ENCODE data around the gene LARP6.
A peak's percentile ranks its signal among the peaks of the same experiment; 100 is the strongest.
"Not testable (repeated sequence)": the region's sequence is repeated elsewhere in the genome, so short reads cannot be mapped to it uniquely, and the experiment has no call there.

The LARP6 gene

GRCh38 chr15:70858614-70859321, 4.8 kb upstream of the LARP6 start:
- DNase-seq; POLR2A ChIA-PET; H3K4me1 ChIP-seq (ENCODE audit: control extremely low read depth in 1 of 4, control insufficient read depth in 4 of 4, insufficient read depth in 4 of 4, low read length in 3 of 4); H3K27ac ChIP-seq (ENCODE audit: insufficient read depth in 1 of 2, low read depth in 1 of 2, low read length in 2 of 2, poor library complexity in 1 of 2, severe bottlenecking in 2 of 2); H3K36me3 ChIP-seq (ENCODE audit: control insufficient read depth in 4 of 4, insufficient read depth in 4 of 4, low read length in 3 of 4); H3K9me3 ChIP-seq (ENCODE audit: control extremely low read depth in 1 of 5, control insufficient read depth in 4 of 5, insufficient read depth in 2 of 5, low read depth in 1 of 5, low read length in 4 of 5); H3K4me3 ChIP-seq (ENCODE audit: control insufficient read depth in 1 of 7, extremely low read depth in 1 of 7, insufficient read depth in 4 of 7, low read depth in 2 of 7, low read length in 6 of 7): not testable (repeated sequence)
- CTCF ChIA-PET: interaction anchor here (1.1 to 2.3 kb wide), 2 partner anchors 12 to 15 kb away, joined by 3 to 10 read pairs; no protein-coding TSS in a partner anchor
- peaks cover 3 to 32% (median 11%) of the 10 kb centered on the region in 5 experiments for H3K27me3 ChIP-seq (replicated peaks in 2 of 5; ENCODE audit: control insufficient read depth in 4 of 5, insufficient read depth in 5 of 5, low read length in 4 of 5)
- 96% methylated on average over 5 of the region's 9 CpGs for WGBS (ENCODE audit: insufficient coverage)

- CTCF ChIA-PET: interaction anchor here (1.6 kb wide), 1 partner anchor 16 kb away, joined by 6 read pairs; no protein-coding TSS in a partner anchor
- POLR2A ChIA-PET: no interaction called here
- no peaks in the 10 kb centered on the region for H3K9me3 ChIP-seq (ENCODE audit: control extremely low read depth in 1 of 5, control insufficient read depth in 4 of 5, insufficient read depth in 2 of 5, low read depth in 1 of 5, low read length in 4 of 5)
- no peaks in the 10 kb centered on the region for H3K36me3 ChIP-seq (ENCODE audit: control insufficient read depth in 4 of 4, insufficient read depth in 4 of 4, low read length in 3 of 4)
- H3K27ac ChIP-seq (ENCODE audit: insufficient read depth in 1 of 2, low read depth in 1 of 2, low read length in 2 of 2, poor library complexity in 1 of 2, severe bottlenecking in 2 of 2): no peak overlapping the region
- DNase-seq: no peak
- 87% methylated on average over 2 of the region's 3 CpGs for WGBS (ENCODE audit: insufficient coverage)
- H3K27me3 ChIP-seq (replicated peaks in 2 of 5; ENCODE audit: control insufficient read depth in 4 of 5, insufficient read depth in 5 of 5, low read length in 4 of 5): peaks cover 3 to 43% (median 20%) of the 10 kb centered on the region in 5 experiments
- H3K4me3 ChIP-seq (ENCODE audit: control insufficient read depth in 1 of 7, extremely low read depth in 1 of 7, insufficient read depth in 4 of 7, low read depth in 2 of 7, low read length in 6 of 7): no peak overlapping the region
- H3K4me1 ChIP-seq (ENCODE audit: control extremely low read depth in 1 of 4, control insufficient read depth in 4 of 4, insufficient read depth in 4 of 4, low read length in 3 of 4): peaks cover 0 to 12% (median 10%) of the 10 kb centered on the region in 4 experiments
Measured at GRCh38 chr15:70857562-70858285, 3.8 kb upstream of the LARP6 start.

GRCh38 chr15:70856884-70857561, 3.1 kb upstream of the LARP6 start:
- WGBS (ENCODE audit: insufficient coverage): 95% methylated on average over 4 of the region's 5 CpGs
- H3K9me3 ChIP-seq (ENCODE audit: control extremely low read depth in 1 of 5, control insufficient read depth in 4 of 5, insufficient read depth in 2 of 5, low read depth in 1 of 5, low read length in 4 of 5): no peaks in the 10 kb centered on the region
- no peak for DNase-seq
- no peak overlapping the region for H3K27ac ChIP-seq (ENCODE audit: insufficient read depth in 1 of 2, low read depth in 1 of 2, low read length in 2 of 2, poor library complexity in 1 of 2, severe bottlenecking in 2 of 2)
- peaks cover 3 to 49% (median 26%) of the 10 kb centered on the region in 5 experiments for H3K27me3 ChIP-seq (replicated peaks in 2 of 5; ENCODE audit: control insufficient read depth in 4 of 5, insufficient read depth in 5 of 5, low read length in 4 of 5)
- H3K36me3 ChIP-seq (ENCODE audit: control insufficient read depth in 4 of 4, insufficient read depth in 4 of 4, low read length in 3 of 4): no peaks in the 10 kb centered on the region
- H3K4me1 ChIP-seq (ENCODE audit: control extremely low read depth in 1 of 4, control insufficient read depth in 4 of 4, insufficient read depth in 4 of 4, low read length in 3 of 4): peaks cover 0 to 12% (median 10%) of the 10 kb centered on the region in 4 experiments
- H3K4me3 ChIP-seq (ENCODE audit: control insufficient read depth in 1 of 7, extremely low read depth in 1 of 7, insufficient read depth in 4 of 7, low read depth in 2 of 7, low read length in 6 of 7): no peak overlapping the region
- POLR2A ChIA-PET: no interaction called here
- CTCF ChIA-PET: interaction anchor here (1.6 to 2.6 kb wide), 2 partner anchors 13 to 17 kb away, joined by 5 to 6 read pairs; no protein-coding TSS in a partner anchor

DNA sequence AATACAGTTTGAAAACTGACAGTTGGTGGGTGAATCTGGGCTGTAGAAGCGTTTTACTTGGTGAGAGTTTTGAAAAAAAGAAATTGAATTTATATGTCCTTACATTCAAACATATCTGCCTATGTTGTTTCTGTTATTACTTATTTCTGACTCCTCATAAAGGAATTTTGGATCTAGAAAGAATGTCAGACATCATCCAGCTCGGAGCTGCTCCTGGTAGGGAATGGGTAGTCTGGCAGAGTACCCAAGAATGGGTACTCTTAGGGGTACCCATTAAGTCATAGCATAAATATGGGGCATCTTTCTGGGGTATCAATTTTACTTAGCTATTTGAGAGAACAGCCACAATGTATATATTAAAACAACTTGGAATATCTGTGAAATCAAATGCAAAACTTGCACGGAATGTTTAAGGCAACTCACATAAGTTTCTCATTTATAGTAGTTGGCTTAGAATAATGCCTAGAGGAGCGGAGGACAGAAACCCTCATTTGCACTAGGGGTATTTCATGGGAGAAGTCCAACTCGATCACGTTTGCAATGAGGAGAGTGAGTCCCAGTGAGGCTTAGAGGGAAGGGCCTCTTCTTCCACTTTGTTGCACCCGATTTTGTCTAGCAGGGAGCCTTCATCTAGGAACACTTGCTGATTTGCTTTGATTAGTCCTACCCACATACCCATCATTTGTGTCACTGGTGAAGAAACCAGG, 2.4 kb upstream of the LARP6 start:
- peaks cover 3 to 55% (median 30%) of the 10 kb centered on the region in 5 experiments for H3K27me3 ChIP-seq (replicated peaks in 2 of 5; ENCODE audit: control insufficient read depth in 4 of 5, insufficient read depth in 5 of 5, low read length in 4 of 5)
- WGBS (ENCODE audit: insufficient coverage): 80% methylated on average over 3 of the region's 7 CpGs
- H3K4me3 ChIP-seq (ENCODE audit: control insufficient read depth in 1 of 7, extremely low read depth in 1 of 7, insufficient read depth in 4 of 7, low read depth in 2 of 7, low read length in 6 of 7): no peak overlapping the region
- H3K9me3 ChIP-seq (ENCODE audit: control extremely low read depth in 1 of 5, control insufficient read depth in 4 of 5, insufficient read depth in 2 of 5, low read depth in 1 of 5, low read length in 4 of 5): no peaks in the 10 kb centered on the region
- POLR2A ChIA-PET: no interaction called here
- CTCF ChIA-PET: interaction anchor here (0.9 to 2.6 kb wide), 3 partner anchors 13 to 31 kb away, joined by 3 to 6 read pairs (median 5); no protein-coding TSS in a partner anchor
- no peak for DNase-seq
- no peak overlapping the region for H3K27ac ChIP-seq (ENCODE audit: insufficient read depth in 1 of 2, low read depth in 1 of 2, low read length in 2 of 2, poor library complexity in 1 of 2, severe bottlenecking in 2 of 2)
- no peaks in the 10 kb centered on the region for H3K36me3 ChIP-seq (ENCODE audit: control insufficient read depth in 4 of 4, insufficient read depth in 4 of 4, low read length in 3 of 4)
- peaks cover 0 to 12% (median 10%) of the 10 kb centered on the region in 4 experiments for H3K4me1 ChIP-seq (ENCODE audit: control extremely low read depth in 1 of 4, control insufficient read depth in 4 of 4, insufficient read depth in 4 of 4, low read length in 3 of 4)

DNA sequence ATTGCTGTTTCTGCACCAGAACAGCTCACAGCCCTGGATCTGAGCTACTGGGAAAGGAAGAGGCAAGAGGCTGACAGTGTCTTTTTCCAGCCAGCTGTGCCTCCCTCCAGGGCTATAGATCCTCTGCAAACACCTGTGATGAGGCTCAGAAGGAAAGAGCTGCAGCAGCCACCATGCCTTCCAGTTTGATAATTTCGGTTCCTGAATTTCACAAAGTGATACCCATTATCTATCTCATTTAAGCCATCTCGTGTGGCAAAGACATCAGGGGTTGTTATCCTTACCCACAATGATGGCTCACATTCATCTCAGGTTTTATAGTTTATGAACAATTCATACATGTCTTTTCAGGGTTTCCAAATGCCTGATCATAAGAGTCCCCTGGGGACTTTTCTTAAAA, 1.8 kb upstream of the LARP6 start:
- no peak for DNase-seq
- Histone ChIP-seq H3K27ac (ENCODE audit: insufficient read depth in 1 of 2, low read depth in 1 of 2, low read length in 2 of 2, poor library complexity in 1 of 2, severe bottlenecking in 2 of 2) (no peak overlapping the region), H3K27me3 (replicated peaks in 2 of 5; ENCODE audit: control insufficient read depth in 4 of 5, insufficient read depth in 5 of 5, low read length in 4 of 5) (peaks cover 3 to 55% (median 30%) of the 10 kb centered on the region in 5 experiments), H3K4me1 (ENCODE audit: control extremely low read depth in 1 of 4, control insufficient read depth in 4 of 4, insufficient read depth in 4 of 4, low read length in 3 of 4) (peaks cover 0 to 12% (median 10%) of the 10 kb centered on the region in 4 experiments), H3K36me3 (ENCODE audit: control insufficient read depth in 4 of 4, insufficient read depth in 4 of 4, low read length in 3 of 4) (no peaks in the 10 kb centered on the region), H3K9me3 (ENCODE audit: control extremely low read depth in 1 of 5, control insufficient read depth in 4 of 5, insufficient read depth in 2 of 5, low read depth in 1 of 5, low read length in 4 of 5) (no peaks in the 10 kb centered on the region), H3K4me3 (ENCODE audit: control insufficient read depth in 1 of 7, extremely low read depth in 1 of 7, insufficient read depth in 4 of 7, low read depth in 2 of 7, low read length in 6 of 7) (no peak overlapping the region)
- 86% methylated on average over 2 of the region's 2 CpGs for WGBS (ENCODE audit: insufficient coverage)
- POLR2A ChIA-PET: no interaction called here
- CTCF ChIA-PET: interaction anchor here (0.9 to 2.6 kb wide), 3 partner anchors 14 to 30 kb away, joined by 3 to 6 read pairs (median 5); no protein-coding TSS in a partner anchor

DNA sequence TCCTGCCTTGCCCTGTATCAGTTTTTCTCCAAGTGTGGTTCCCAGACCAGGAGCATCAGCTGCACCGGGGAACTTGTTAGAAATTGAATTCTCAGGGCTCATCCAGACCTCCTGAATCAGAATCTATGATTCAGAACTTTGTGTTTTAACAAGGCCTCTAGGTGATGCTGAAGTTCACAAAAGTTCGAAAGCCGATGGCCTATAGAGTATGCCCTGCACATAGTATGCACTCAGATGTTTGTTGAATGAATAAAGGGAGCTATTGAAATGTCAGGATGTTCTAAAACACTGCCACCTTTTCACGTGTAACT, 664 bp upstream of the LARP6 start:
- H3K4me1 ChIP-seq (ENCODE audit: control extremely low read depth in 1 of 4, control insufficient read depth in 4 of 4, insufficient read depth in 4 of 4, low read length in 3 of 4): peaks cover 0 to 12% (median 10%) of the 10 kb centered on the region in 4 experiments
- POLR2A ChIA-PET: no interaction called here

More for the DNA sequence above, 664 bp upstream of the LARP6 start:
- CTCF ChIA-PET: interaction anchor here (2.6 kb wide), 1 partner anchor 15 kb away, joined by 5 read pairs; no protein-coding TSS in a partner anchor
- H3K9me3 ChIP-seq (ENCODE audit: control extremely low read depth in 1 of 5, control insufficient read depth in 4 of 5, insufficient read depth in 2 of 5, low read depth in 1 of 5, low read length in 4 of 5): no peaks in the 10 kb centered on the region
- DNase-seq: peak in 2 of 3 donors; percentile 28 to 29
- no peak overlapping the region for H3K27ac ChIP-seq (ENCODE audit: insufficient read depth in 1 of 2, low read depth in 1 of 2, low read length in 2 of 2, poor library complexity in 1 of 2, severe bottlenecking in 2 of 2)
- H3K4me3 ChIP-seq (ENCODE audit: control insufficient read depth in 1 of 7, extremely low read depth in 1 of 7, insufficient read depth in 4 of 7, low read depth in 2 of 7, low read length in 6 of 7): peak overlapping the region; percentile 29 to 76 (median 57)
- H3K36me3 ChIP-seq (ENCODE audit: control insufficient read depth in 4 of 4, insufficient read depth in 4 of 4, low read length in 3 of 4): no peaks in the 10 kb centered on the region
- H3K27me3 ChIP-seq (replicated peaks in 2 of 5; ENCODE audit: control insufficient read depth in 4 of 5, insufficient read depth in 5 of 5, low read length in 4 of 5): peaks cover 6 to 60% (median 33%) of the 10 kb centered on the region in 5 experiments
- 58% methylated on average over 3 of the region's 4 CpGs for WGBS (ENCODE audit: insufficient coverage)
